HG02970 (cell line): ENCODE data around the gene TTC38.
"Not testable (repeated sequence)": the region's sequence is repeated elsewhere in the genome, so short reads cannot be mapped to it uniquely, and the experiment has no call there.

Source experiments
- ATAC-seq: cut with Tn5 transposase; IDR thresholded peaks from one replicate; pipeline ENCODE4 v1.9.1; 2021; ENCODE audit warnings: mild to moderate bottlenecking, moderate library complexity, moderate number of reproducible peaks; ENCODE audit not compliant: unreplicated experiment, low FRiP score

Gene TTC38

DNA sequence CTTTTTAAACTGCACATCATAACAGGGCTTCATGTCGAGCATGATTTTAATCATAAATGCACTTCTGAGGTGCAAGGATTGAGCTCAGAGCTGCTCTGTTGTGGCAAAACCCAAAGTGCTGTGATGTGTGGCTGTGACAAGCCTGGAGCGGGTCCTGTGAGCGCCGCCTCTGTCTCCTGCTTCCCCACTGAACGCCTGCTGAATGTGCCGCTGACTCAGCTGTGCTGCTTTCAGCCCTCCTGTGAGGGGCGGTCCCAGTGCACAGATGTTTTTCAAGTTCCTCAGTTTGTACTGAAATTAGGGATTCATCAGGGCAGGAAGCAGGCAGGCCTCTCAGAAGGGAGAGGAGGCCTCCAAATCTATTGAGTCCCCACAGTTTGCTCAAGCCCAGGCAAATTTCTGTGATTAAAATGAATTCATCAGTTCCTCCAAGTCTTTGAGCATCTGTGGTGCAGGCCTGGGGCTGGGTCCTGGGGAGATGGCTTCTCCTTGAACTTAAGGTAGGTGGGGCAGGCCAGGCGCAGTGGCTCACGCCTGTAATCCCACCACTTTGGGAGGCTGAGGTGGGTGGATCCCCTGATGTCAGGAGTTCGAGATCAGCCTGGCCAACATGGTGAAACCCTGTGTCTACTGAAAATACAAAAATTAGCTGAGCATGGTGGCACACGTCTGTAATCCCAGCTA lies 25.9 kb downstream of the TTC38 start:
- no peak for ATAC-seq

DNA sequence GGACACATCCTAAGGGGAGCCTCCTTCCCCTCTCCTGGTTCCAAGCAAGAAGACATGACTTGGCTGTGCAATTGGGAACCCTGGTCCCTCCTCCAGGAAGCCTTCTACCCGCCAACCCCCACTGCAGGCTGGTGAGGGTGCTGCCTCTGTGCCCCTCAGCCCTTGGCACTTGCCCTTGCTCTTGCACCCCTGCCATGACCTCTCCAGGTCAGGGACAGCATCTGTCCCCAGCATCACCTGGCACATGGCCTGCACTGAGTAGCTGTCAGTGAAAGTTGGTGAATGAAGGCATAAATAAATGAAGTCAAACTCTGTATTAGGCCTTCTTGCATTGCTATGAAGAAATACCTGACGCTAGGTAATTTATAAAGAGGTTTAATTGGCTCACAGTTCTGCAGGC lies 27.0 kb downstream of the TTC38 start:
- ATAC-seq, result no peak

DNA sequence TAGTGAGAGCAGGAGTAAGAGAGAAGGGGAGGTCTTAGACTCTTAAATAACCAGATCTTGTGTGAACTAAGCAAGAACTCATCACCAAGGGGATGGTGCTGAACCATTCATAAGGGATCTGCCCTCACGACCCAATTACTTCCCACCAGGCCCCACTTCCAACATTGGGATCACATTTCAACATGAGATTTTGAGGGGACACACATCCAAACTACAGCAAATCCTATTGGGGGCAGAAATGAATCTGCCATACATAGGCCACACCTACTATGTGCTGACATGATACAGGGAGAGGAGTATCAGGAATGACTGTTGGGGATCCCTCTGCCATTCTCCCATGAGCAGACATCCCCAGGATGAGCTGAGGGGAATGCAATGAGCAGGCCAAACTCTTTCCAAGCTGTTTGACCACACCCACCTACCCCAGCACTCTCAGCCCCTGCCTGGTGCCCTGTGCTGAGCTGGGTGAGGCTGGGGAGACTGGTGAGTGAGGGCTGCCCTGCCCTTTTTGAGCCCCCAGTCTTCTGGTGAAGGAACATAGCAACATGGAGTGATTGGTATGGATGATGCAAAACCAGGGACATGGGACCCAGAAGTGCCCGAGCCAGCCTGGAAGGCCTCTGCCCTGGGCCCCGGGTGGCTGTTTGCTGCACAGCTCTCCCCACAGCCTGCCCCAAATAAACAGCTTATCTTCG lies 27.6 kb downstream of the TTC38 start:
- ATAC-seq, result no peak

DNA sequence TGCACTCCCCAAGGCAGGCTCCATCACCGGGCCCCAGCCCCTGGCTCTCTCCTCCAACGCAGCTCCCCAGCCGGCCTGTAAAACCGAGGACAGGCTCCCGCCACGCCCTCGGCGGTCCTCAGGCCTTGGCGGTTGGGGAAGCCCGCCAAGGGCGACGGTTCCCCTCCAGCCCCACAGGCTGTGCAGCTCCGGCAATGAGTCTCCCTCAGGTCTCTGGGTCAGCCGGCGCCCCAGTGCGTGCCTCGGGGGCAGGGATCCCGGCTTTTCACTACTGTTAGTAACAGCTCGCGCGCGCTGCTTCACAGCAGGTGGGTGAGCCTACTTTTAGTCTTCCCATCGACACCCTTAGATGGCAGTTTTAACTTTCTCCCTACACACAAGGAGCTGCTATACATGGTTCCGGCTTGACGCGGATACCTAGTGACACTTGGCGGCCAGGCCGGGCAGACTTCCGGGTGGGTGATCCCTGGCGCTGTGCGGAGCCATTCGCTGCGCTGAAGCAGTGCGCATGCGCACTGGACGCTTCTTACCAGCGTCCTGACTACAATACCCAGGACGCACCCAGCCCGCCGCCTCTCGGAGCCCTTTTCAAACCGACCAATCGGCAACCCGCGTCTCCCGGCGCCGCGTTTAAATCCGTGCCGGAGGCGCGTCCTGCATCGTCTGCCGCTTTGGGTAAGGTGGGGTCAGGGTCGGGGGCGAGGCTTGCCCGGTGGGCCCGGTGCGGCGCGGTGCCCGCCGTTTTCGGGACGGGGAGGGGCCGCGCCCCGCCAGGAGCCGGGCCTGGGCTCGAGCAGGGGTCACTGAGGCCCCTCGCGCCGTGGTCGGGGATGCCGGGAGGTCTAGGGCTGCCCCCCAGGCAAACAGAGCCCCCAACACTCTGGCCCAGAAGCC lies 28.7 kb downstream of the TTC38 start, which contains the start of gene GTSE1:
Gene GTSE1, plus strand, starts transcription at position 614 of the 894 bp plus-strand sequence. CDS start 531 bp downstream, outside the sequence.
- ATAC-seq, result peak; percentile 96

DNA sequence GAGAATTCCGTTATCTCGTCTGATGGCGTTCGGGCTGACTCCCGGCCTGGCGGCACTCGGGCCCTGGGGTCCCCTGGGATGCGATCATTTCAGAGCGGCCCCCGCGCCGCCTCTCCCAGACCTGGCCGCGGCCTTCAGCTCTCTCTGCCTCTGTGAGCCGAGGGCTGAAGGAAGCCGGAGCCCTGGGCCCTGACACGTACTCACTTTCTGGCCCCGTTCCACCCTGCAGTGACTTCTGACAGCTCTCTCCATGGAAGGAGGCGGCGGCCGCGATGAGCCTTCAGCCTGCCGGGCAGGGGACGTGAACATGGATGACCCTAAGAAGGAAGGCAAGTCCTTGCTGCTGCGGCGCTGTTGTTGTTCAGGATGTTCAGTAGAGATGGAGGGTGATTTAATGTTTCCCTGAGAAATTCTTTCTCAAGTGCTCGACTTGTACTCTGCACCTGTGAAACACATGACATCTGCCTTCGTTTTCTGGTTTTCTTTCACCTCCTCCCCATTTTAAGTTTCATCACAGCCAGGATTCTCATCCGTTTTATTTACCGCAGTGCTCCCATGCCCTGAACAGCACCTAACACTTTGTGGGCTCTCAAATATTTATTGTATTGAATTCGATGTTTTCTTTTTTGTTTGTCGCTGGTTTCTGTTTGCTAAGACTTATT lies 29.5 kb downstream of the TTC38 start:
- ATAC-seq, result peak; percentile 8

DNA sequence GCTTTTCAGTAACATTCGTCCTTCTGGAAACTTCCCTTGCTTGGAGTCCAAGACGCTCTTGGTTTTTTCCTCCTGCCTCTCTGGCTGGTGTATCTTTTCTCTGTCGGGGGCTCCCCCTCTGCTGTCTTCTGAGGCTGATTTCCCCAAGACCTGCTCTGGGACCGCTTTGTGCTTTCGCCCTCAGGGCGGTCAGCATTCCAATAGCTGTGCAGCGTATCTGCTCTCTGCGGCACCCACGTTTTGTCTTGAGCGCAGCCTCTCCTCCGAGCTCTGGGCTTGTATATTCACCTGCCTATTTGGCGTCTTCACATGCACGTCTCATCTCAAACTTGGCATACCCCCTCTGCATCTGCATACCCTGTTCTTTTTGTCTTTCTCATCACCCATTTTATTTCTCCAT lies 31.3 kb downstream of the TTC38 start:
- ATAC-seq, result no peak

DNA sequence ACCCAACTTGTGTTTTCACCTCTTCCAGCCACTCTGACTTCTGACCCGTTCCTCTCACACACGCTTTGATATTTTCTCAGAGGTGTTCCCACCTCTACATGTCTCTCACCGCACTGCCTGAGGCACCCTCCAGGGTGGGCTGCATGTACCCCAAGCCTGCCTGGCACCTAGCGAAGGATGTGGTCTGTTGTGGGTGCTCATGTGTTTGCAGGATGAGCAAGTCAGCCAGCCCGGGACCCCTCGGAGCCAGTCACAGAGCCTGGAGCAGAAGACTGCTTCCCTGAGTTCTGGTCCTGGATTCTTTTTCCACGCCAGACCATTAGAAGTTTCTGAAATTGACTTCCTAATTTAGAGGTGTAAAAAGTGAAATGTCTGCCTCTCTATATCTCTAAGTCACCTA lies 32.7 kb downstream of the TTC38 start:
- ATAC-seq, result no peak

DNA sequence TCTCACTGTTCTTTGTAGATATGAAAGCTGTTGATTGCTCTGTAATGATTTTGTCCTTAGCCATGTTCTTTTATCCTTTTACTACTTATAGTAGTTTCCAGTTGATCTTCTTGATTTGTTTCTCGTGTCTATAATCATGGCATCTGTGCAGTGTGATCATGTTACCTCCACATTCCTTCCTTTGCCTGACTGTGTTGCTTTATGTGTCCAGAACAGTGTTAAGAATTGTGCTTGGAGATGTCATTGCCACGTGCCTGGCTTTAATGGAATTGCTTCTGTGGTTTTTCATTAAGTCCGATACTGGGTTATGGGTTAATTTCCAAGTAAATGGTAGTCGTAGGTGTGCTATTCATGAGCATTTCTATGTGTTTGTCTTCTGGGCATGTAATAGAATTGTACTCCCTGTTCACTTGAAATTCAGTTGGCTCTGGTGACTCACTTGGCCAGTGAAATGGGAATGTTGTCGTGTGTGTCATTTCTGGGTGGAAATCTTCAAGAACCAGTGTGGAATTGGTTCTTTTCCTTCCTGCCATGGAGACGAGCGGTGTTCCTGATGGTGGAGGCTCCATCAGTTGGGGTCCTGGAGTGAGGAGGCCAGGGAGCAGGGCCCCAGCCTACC lies 35.6 kb downstream of the TTC38 start:
- no peak for ATAC-seq

DNA sequence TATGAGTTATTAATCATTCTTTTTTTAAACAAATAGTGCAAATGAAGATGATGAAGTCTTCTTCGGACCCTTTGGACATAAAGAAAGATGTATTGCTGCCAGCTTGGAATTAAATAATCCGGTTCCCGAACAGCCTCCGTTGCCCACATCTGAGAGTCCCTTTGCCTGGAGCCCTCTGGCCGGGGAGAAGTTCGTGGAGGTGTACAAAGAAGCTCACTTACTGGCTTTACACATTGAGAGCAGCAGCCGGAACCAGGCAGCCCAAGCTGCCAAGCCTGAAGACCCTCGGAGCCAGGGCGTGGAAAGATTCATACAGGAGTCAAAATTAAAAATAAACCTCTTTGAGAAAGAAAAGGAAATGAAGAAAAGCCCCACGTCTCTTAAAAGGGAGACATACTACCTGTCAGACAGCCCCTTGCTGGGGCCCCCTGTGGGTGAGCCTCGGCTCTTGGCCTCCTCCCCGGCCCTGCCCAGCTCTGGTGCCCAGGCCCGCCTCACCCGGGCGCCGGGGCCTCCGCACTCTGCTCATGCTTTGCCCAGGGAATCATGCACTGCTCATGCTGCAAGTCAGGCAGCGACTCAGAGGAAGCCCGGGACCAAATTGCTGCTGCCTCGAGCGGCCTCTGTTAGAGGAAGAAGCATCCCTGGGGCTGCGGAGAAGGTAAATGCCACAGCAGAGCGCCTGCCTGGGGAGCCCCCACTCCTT lies 40.6 kb downstream of the TTC38 start:
- ATAC-seq, result no peak

DNA sequence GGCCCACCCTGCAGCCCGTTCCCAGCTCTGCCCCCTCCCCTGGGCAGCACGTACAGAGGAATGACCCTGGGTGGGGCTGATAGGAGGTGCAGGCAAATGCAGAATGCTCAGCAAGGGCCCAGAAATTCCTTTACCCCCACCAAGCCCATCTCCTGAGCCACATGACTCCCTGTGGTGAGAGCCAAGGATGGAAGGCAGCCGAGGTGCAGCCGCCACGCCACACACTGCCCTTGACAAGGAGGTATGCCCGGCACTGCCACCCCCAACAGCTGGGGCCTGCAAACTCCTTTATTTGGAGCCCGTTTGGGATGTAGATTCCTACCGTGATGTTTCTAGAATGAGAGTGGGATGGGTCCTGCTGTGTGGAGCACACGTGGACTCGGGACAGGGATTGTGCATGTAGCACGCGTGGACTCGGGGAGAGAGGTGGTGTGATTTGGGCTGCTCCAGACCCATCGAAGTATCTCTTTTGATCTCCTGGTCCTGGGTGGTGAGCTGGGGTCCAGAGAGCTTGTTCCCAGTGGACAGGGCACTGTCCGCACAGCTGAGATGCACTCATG lies 41.8 kb downstream of the TTC38 start:
- ATAC-seq, result no peak

DNA sequence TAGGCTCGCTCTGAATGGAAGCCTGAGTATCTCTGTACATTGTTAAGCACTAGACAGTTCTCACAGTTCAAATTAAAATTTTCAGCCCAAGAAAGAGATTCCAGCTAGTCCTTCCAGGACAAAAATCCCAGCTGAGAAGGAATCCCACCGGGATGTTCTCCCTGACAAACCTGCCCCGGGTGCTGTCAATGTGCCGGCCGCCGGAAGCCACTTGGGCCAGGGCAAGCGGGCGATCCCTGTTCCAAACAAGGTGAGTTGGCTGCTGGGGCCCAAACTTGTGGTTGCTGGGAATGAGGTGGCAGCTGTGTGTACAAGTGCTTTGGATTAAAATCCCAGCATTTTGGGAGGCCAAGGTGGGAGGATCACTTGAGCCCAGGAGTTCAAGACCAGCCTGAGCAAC lies 44.2 kb downstream of the TTC38 start:
- no peak for ATAC-seq

DNA sequence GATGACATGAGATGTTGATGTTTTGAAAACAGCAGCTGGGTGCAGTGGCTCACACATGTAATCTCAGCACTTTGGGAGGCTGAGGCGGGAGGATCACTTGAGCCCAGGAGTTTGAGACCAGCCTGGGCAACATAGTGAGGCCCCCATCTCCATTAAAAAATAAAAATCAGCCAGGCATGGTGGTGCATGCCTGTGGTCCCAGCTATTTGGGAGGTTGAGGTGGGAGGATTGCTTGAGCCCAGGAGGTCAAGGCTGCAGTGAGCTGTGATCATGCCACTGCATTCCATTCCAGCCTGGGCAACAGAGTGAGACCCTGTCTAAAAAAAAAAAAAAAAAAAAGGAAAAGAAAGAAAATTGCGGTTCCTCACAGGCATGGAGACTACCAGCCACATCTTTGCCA lies 45.0 kb downstream of the TTC38 start:
- not testable (repeated sequence) for ATAC-seq

DNA sequence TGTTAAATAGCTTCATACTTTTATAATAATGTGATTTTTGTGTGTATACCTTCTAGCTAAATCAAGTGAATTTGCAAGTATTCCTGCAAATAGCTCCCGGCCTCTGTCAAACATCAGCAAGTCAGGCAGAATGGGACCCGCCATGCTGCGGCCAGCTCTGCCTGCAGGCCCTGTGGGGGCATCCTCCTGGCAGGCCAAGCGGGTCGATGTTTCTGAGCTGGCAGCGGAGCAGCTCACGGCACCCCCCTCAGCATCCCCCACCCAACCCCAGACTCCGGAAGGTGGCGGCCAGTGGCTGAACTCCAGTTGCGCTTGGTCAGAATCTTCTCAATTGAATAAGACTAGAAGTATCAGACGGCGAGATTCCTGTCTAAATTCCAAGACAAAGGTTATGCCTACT lies 48.2 kb downstream of the TTC38 start:
- no peak for ATAC-seq

DNA sequence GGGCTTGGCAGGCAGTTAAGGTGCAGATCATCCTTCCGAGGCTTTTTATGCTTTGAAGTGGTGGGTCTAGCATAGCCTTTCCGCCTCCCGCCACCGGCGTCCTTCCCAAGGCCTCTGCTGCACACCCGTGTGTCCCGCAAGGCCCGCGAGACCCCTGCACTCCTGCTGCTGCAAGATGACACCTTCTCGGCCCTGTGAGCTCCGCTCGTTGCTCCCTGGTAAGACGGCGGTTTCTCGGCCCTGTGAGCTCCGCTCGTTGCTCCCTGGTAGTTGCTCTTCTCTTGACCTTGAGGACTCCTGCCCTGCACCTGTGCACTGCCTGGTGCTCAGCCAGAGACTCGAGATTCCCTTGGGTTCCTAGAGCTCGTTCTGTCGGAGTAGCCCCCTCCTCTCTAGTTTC lies 49.8 kb downstream of the TTC38 start:
- no peak for ATAC-seq

DNA sequence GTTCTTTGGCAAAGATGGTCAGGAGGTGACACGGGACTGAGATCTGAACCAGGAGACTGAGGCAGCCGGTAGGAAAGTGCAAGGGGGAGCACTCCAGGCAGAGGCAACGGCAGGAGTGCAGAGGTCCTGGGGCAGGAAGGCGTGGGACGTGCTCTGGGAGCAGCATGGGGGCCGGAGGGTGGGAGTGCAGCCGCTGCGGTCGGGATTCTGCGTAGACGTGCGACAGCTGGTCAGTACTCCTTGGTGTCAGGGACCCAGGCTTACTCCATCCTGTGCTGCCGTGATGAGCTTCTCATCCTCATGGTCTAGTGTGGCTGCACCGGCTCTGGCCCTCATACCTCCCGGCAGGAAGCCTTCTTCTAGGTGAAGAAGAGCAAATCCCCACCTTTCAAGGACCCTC lies 50.8 kb downstream of the TTC38 start:
- no peak for ATAC-seq

DNA sequence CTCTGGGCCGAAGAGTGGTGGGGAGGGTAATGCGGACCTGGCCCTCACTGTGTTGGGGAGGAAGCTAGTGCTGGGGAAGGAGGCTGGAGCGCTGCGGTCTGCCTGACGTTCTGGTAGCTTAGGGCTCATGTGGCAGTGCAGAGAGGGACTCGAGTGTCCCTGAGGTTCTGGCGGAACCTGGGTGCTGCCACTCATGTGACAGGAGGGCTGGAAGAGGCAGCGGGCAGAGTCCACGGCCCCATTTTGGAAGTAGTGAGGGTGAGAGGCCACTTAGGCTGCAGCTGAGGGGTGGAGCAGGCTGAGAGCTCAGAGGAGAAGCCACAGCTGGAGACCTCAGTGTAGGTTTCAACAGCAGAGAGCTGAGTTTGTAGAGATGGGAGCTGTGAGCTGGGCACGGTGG lies 51.5 kb downstream of the TTC38 start:
- ATAC-seq, result no peak

DNA sequence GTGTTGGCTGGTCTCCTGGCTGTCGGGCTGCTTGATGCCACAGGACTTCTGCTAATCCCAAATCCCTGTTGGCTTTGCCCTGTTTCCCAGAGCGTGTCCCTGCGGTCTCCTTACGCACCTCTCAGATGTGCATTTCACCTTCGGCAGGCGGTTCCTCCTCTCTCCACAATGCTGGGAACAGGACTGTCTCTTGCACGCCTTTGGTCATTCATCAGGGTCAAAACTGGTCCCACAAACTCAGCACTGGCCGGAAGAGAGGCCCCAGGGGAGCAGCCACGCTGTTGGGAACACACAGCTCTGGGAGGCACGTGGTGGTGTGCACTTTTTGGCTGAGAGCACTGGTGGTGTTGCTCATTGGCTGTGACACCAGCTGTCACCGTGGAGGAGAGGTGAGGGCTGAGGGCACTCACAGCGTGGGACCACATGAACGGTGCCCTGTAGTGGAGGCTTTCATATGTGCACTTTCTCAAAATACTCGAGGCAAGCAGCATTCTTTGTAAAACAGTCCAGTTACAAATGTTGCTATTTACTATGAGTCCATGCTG lies 52.4 kb downstream of the TTC38 start:
- no peak for ATAC-seq

DNA sequence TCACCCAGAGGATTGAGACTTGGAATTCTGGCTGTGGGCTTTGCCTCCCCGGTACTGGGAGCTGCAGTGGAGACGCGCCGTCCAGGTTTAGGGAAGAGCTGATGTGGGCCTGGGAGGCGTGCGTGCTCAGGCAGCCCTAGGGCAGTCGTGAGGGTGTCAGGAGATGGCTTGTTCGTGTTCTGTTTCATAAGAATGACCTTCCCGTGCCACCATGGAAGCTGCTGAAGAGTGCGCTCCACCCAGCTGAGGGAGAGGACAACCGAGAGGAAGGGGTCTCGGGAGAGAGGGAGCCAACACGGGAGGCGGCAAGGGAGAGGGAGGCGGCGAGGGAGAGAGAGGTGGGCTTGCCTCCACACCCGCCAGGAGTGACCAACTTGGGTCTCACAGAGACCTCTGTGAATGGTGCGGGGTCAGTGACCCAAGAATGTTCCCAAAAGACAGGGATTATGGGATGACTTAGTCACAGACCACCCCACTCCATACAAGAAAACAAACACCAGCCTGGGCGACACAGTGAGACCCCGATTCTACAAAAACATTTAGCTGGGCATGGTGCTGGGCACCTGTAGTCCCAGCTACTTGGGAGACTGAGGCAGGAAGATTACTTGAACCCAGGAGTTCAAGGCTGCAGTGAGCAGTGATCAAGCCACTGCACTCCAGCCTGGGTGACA lies 53.0 kb downstream of the TTC38 start:
- ATAC-seq, result no peak

DNA sequence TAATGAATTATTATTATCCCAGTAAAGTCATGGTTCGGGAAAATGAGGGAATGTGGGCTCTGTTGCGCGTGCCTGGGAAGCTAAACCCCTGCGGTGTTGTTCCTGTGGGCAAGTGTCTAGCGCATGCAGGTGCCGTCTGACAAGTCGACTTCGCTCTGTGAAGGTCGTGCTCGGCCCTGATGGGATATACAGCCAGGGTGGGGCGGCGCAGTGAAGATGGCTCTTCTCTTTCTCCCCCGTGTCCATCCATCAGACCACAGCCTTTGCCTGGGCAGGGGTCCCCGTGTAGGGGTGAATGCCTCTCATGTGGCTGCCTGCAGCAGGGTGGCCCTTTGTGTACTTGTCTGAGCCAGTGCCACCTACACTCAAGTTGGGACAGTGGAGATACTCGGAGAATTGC lies 54.9 kb downstream of the TTC38 start:
- no peak for ATAC-seq
